Measurements from ENCODE around the gene HIRA.

DNA sequence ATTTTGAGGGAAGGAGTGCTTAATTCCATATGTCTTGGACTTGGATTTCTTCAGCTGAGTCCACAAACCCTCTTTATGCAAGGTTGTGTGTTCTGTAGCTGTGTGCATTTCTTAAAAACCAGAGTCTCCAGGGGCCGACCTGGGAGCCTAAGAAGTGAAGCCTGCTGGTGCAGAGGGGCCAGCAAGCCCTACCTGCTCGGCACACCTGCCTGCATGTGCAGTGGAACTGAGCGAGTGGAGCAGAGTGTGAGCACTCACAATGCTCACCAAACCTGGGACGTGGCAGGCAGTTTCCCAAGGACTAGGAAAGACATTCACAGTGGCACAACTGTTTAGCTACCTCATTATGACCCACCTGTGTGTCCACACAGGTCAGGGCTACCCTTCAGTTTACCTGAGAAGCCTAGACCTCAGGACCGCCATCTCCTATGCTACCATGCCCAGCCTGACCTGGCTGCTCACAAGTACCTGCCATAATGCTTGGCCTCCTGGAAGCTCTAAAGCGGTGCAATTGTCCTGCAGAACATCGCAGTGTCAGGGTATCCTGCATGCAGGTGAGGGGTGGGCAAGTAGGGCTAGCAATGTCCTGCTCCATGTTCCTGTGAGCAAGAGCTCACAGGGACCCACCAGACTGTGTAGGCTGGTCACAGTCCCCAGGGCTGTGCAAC, 12.1 kb upstream of the HIRA start:
- TF ChIP-seq, protein P1, sequence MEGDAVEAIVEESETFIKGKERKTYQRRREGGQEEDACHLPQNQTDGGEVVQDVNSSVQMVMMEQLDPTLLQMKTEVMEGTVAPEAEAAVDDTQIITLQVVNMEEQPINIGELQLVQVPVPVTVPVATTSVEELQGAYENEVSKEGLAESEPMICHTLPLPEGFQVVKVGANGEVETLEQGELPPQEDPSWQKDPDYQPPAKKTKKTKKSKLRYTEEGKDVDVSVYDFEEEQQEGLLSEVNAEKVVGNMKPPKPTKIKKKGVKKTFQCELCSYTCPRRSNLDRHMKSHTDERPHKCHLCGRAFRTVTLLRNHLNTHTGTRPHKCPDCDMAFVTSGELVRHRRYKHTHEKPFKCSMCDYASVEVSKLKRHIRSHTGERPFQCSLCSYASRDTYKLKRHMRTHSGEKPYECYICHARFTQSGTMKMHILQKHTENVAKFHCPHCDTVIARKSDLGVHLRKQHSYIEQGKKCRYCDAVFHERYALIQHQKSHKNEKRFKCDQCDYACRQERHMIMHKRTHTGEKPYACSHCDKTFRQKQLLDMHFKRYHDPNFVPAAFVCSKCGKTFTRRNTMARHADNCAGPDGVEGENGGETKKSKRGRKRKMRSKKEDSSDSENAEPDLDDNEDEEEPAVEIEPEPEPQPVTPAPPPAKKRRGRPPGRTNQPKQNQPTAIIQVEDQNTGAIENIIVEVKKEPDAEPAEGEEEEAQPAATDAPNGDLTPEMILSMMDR (IDR thresholded peaks at IDR 0.05): no peak
- TF ChIP-seq POLR2AphosphoS5 (IDR thresholded peaks at IDR 0.05) (no peak), POLR2A (IDR thresholded peaks at IDR 0.05) (no peak)
